ENCODE data around the gene ATP8A2. TPM values are rescaled to one million over a fixed set of nuclear protein-coding genes. Genes with fewer than 3 reads are reported as not detected.

Gene ATP8A2
- total RNA-seq, 4 donors from 2014 or later: 0.13 to 0.29 (median 0.24) TPM

DNA sequence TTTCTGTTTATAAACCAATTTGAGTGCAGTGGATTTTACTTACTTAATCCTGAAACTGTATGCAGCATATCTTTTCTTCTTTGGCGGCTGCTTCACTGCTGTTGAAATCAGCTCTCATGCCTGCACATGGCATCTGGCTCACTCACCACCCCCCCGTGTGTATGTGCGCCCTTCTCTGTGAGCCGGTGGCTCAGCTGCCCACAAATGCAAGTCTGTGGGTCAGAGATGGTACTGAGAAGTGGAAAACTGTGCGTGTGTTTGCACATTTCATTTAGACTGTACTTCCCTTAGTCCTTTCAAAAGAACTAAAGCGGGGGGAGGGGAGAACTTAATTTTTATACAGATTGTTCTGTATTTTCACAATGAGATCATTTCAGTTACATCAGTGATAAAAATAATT lies 372.4 kb downstream of the ATP8A2 start:
- TF ChIP-seq CTCF (IDR thresholded peaks at IDR 0.05): no peak
- intact Hi-C loops (cut with DNase I): no loop called here
- WGBS, 2 donors: 76 to 80% methylated on average over 6 of the region's 6 CpGs
- Histone ChIP-seq H3K4me1 (no peaks in the 10 kb centered on the region), H3K36me3 (no peaks in the 10 kb centered on the region), H3K27ac (no peak overlapping the region), H3K4me3 (replicated peaks in 1 of 3) (no peak overlapping the region), H3K9me3 (no peaks in the 10 kb centered on the region), H3K27me3 (no peaks in the 10 kb centered on the region)
- DNase-seq: no peak

DNA sequence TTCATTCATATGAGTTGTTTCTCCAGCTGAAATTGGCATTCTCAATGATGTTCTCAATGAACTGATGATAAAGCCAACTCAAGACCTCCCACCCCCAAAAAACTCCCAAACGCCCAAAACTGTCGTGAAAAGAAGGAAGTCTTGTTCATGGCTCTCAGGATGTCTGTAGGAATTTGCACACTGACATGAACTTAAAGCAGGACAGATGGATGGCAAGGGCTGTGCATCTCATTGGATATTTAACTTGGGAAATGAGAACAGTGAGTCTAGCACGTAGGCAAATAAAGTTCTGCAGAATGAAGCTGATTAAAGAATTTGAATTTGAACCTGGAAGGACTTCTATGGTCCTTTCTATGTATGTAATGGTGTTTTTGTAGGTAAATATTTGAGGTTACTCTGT lies 374.4 kb downstream of the ATP8A2 start:
- no peak for DNase-seq
- H3K36me3 ChIP-seq: no peaks in the 10 kb centered on the region
- no peaks in the 10 kb centered on the region for H3K9me3 ChIP-seq
- H3K27me3 ChIP-seq: no peaks in the 10 kb centered on the region
- intact Hi-C loops (cut with DNase I): no loop called here
- WGBS, 2 donors: 88 to 96% methylated on average over 3 of the region's 3 CpGs
- no peak overlapping the region for H3K4me3 ChIP-seq (replicated peaks in 1 of 3)
- no peak overlapping the region for H3K27ac ChIP-seq
- no peak for TF ChIP-seq CTCF (IDR thresholded peaks at IDR 0.05)
- TF ChIP-seq POLR2A (IDR thresholded peaks at IDR 0.05): no peak
- no peaks in the 10 kb centered on the region for H3K4me1 ChIP-seq

- TF ChIP-seq CTCF (IDR thresholded peaks at IDR 0.05): no peak
- no peak for TF ChIP-seq POLR2A (IDR thresholded peaks at IDR 0.05)
- peaks cover 0 to 3% of the 10 kb centered on the region in 2 donors for H3K4me1 ChIP-seq
- intact Hi-C loops (cut with DNase I): no loop called here
- H3K27ac ChIP-seq: no peak overlapping the region
- no peak overlapping the region for H3K4me3 ChIP-seq (replicated peaks in 1 of 3)
- no peaks in the 10 kb centered on the region for H3K9me3 ChIP-seq
- H3K27me3 ChIP-seq: no peaks in the 10 kb centered on the region
- H3K36me3 ChIP-seq: no peaks in the 10 kb centered on the region
- peak; percentile 16 to 17 for DNase-seq
- 68 to 69% methylated on average over 8 of the region's 8 CpGs for WGBS, 2 donors
These were observed 381.3 kb downstream of the ATP8A2 start for GRCh38 chr13:25752957-25753551.

DNA sequence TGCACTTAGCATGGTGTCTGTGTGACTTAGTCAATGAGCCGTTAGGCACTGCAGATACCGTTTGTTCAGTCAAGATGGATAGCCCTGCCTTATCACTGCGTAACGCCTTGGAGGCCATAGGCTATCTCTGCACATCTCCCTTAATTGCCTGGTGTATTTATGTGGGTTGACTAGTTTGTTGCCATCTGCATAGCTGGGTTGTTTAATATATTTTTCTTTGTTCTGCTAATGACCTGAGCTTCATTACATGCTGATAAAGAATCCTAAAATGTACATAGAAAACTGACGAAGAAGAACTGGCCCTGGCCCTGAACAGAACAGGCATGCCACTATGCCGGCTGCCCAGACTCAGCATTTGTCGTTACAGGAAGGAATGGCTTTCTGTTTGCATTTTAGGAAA lies 382.2 kb downstream of the ATP8A2 start:
- Histone ChIP-seq H3K36me3 (no peaks in the 10 kb centered on the region), H3K27me3 (no peaks in the 10 kb centered on the region), H3K4me3 (replicated peaks in 1 of 3) (no peak overlapping the region), H3K4me1 (peaks cover 0 to 3% of the 10 kb centered on the region in 2 donors), H3K9me3 (no peaks in the 10 kb centered on the region), H3K27ac (no peak overlapping the region)
- 82% methylated on average over 7 of the region's 7 CpGs for WGBS, 2 donors
- DNase-seq: no peak
- intact Hi-C loops (cut with DNase I): no loop called here
- no peak for TF ChIP-seq CTCF (IDR thresholded peaks at IDR 0.05)
- TF ChIP-seq POLR2A (IDR thresholded peaks at IDR 0.05): no peak

- H3K9me3 ChIP-seq: no peaks in the 10 kb centered on the region
- H3K4me3 ChIP-seq (replicated peaks in 1 of 3): no peak overlapping the region
- intact Hi-C loops (cut with DNase I): no loop called here
- WGBS, 2 donors: 86 to 92% methylated on average over 5 of the region's 5 CpGs
- H3K36me3 ChIP-seq: no peaks in the 10 kb centered on the region
- H3K27me3 ChIP-seq: no peaks in the 10 kb centered on the region
- no peak for TF ChIP-seq POLR2A (IDR thresholded peaks at IDR 0.05)
- TF ChIP-seq CTCF (IDR thresholded peaks at IDR 0.05): no peak
- no peak for DNase-seq
- H3K27ac ChIP-seq: no peak overlapping the region
- H3K4me1 ChIP-seq: peaks cover 0 to 3% of the 10 kb centered on the region in 2 donors
These were observed 384.5 kb downstream of the ATP8A2 start for GRCh38 chr13:25756251-25756650.
